BJ (cell line): ENCODE data around the gene ZDHHC14. TPM values are rescaled to one million over a fixed set of nuclear protein-coding genes. Genes with fewer than 3 reads are reported as not detected.

Experiments used
- CTCF ChIA-PET: fragments of 350-600 bp; formaldehyde crosslinking; extraction: SDS; loops from one replicate; lab custom pipeline; 2021; ENCODE audit warnings: antibody characterized with exemption, inconsistent platforms; lab: Yijun Ruan, JAX
- POLR2A ChIA-PET: fragments of 300-600 bp; sonication (Branson Sonifier 250); formaldehyde crosslinking; extraction: SDS; loops from one replicate; lab custom pipeline; 2021; ENCODE audit warnings: antibody characterized with exemption; lab: Charles Lee
- DNase-seq: peaks from one replicate; pipeline ENCODE4 v3.0.0-alpha.2; 2011; ENCODE audit warnings: low read depth
- H3K27me3 ChIP-seq: 2 replicates; pipeline ENCODE4 v1.6.0; 2011; ENCODE audit warnings: low read length; ENCODE audit not compliant: control insufficient read depth, insufficient read depth
- H3K36me3 ChIP-seq: 2 replicates; pipeline ENCODE4 v1.5.1; 2011; ENCODE audit warnings: low read length; ENCODE audit not compliant: control insufficient read depth, insufficient read depth
- H3K4me3 ChIP-seq: 2 replicates; pipeline ENCODE4 v1.5.1; 2011; ENCODE audit warnings: low read depth, mild to moderate bottlenecking, control low read depth, low read length
- CTCF ChIP-seq: IDR thresholded peaks from 2 replicates; pipeline ENCODE4 v1.5.1; 2011; ENCODE audit warnings: low read depth, mild to moderate bottlenecking, control low read depth, inconsistent platforms, low read length, moderate library complexity; ENCODE audit not compliant: insufficient read depth
- polyA plus RNA-seq: library from polyadenylated mRNA; depleted of rRNA; stranded (reverse); fragments of >200 nt; gene quantifications from 2 replicates; pipeline ENCODE4 v1.2.3, GENCODE V29; 2011

ZDHHC14 gene
- polyA plus RNA-seq, 1 experiment = 3.6 TPM

DNA sequence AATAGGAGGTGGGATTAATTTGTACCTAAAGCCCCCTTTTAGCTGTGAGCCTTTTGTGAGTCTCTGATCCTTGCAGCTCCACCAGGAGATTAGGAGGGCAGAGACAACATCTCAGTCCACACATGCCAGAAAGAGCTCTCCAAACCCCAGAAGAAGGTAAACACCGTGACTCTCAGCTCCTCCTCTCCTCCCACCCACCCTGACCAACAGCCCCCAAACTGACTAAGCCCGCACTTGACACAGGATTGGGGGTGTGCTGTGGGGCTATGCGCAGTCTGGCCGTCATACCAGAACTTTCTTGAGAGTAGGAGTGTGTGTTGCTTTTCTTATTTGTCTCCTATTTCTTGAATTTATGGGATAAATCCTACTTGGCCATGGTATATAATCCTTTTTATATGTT, 277.3 kb downstream of the ZDHHC14 start:
- Histone ChIP-seq H3K36me3 (no peaks in the 10 kb centered on the region), H3K27me3 (no peaks in the 10 kb centered on the region), H3K4me3 (no peak overlapping the region)
- CTCF ChIA-PET = interaction anchor here (6.8 kb wide), 1 partner anchor 10 kb away, joined by 50 read pairs; no protein-coding TSS in a partner anchor
- no peak for DNase-seq
- TF ChIP-seq CTCF = no peak
- POLR2A ChIA-PET = no interaction called here

DNA sequence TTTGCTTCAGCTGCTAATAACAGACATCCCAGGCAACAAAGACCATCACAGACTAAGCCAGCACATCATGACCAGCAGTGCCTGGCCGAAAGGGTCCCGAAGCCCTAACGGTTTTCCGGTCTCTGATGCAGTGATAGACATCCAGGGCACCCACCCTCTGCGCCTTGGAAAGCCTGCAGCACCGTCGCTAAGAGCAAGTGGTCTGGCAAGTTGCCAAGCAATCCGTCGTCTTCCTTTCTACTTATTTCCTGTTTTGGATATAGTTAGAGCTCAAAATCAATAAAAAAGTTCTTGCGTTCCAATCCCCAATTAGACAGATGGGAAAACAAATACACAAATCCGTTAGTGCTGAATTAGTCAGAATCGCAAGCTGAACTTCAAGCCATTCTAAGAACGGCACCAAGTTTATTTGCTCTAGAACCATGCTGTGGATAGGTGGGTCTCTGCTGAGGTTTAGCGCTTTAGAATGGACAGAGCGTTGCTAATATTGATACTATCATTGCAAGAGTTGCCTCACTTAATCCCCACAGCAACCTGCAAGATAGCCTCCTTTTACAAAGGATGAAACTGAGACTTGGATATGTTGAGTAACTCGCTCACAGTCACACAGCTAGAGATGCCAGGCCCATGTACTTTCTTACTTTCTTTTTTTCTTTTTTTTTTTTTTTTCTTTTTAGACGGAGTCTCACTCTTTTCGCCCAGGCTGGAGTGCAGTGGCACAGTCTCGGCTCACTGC, 278.7 kb downstream of the ZDHHC14 start:
- no peak for DNase-seq
- ChIA-PET POLR2A (no interaction called here), CTCF (interaction anchor here (0.6 to 6.8 kb wide), 2 partner anchors 9 to 16 kb away, joined by 4 to 50 read pairs; no protein-coding TSS in a partner anchor)
- Histone ChIP-seq H3K4me3 (no peak overlapping the region), H3K36me3 (no peaks in the 10 kb centered on the region), H3K27me3 (no peaks in the 10 kb centered on the region)
- no peak for TF ChIP-seq CTCF

- Histone ChIP-seq H3K27me3 (no peaks in the 10 kb centered on the region), H3K4me3 (no peak overlapping the region), H3K36me3 (no peaks in the 10 kb centered on the region)
- ChIA-PET CTCF (interaction anchor here (1.0 to 6.8 kb wide), 2 partner anchors 8 kb away, joined by 3 to 50 read pairs; no protein-coding TSS in a partner anchor), POLR2A (no interaction called here)
- TF ChIP-seq CTCF = no peak
- no peak for DNase-seq
These were observed 279.4 kb downstream of the ZDHHC14 start for GRCh38 chr6:157660414-157660813.

GRCh38 chr6:157661652-157662051, 280.7 kb downstream of the ZDHHC14 start:
- ChIA-PET POLR2A (interaction anchor here (0.6 kb wide), 1 partner anchor 292 kb away, joined by 3 read pairs; no protein-coding TSS in a partner anchor), CTCF (interaction anchor here (0.7 kb wide), 1 partner anchor 211 kb away, joined by 3 read pairs; no protein-coding TSS in a partner anchor)
- no peak overlapping the region for H3K4me3 ChIP-seq
- no peak for TF ChIP-seq CTCF
- no peak for DNase-seq
- no peaks in the 10 kb centered on the region for H3K27me3 ChIP-seq
- H3K36me3 ChIP-seq = no peaks in the 10 kb centered on the region

DNA sequence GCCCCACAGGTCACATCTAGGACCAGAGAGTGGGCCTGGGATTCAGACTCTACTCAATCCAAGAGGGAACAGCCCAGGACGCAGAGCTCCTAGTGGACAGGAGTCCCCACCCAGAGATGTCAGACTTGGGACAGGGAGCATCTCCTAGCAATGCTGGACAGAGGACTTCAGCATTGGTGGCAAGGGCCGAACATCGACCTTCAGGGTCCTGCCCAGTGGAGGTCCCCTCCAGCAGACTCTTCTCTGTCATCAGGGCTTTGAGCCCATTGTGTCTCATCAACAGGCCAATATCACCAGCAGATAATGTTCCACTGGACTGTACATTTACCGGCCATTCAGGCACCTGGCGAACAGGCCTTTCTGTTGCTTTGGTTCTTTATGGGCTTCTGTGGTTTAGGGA, 282.3 kb downstream of the ZDHHC14 start:
- no peak for TF ChIP-seq CTCF
- CTCF ChIA-PET = interaction anchor here (0.8 kb wide), 1 partner anchor 14 kb away, joined by 4 read pairs; no protein-coding TSS in a partner anchor

More for the DNA sequence above, 282.3 kb downstream of the ZDHHC14 start:
- no peaks in the 10 kb centered on the region for H3K36me3 ChIP-seq
- H3K4me3 ChIP-seq = no peak overlapping the region
- H3K27me3 ChIP-seq = no peaks in the 10 kb centered on the region
- no peak for DNase-seq
- POLR2A ChIA-PET = no interaction called here
